GM19240 (cell line): ENCODE results near the gene CPEB3.
"Not testable (repeated sequence)": the region's sequence is repeated elsewhere in the genome, so short reads cannot be mapped to it uniquely, and the experiment has no call there.

ENCODE experiments used
- DNase-seq: peaks from one replicate; pipeline ENCODE4 v3.0.0; 2011; ENCODE audit warnings: low spot score; ENCODE audit not compliant: insufficient read length

CPEB3 gene

GRCh38 chr10:92038949-92039348 lies 251.9 kb downstream of the CPEB3 start:
- DNase-seq = no peak

- DNase-seq = not testable (repeated sequence)
Measured at GRCh38 chr10:92033070-92033469, 257.8 kb downstream of the CPEB3 start.

- DNase-seq = no peak
Measured at GRCh38 chr10:92031580-92031979, 259.3 kb downstream of the CPEB3 start.

- DNase-seq = no peak
Measured at GRCh38 chr10:92027141-92027540, 263.7 kb downstream of the CPEB3 start.

GRCh38 chr10:92025340-92025739 lies 265.5 kb downstream of the CPEB3 start:
- not testable (repeated sequence) for DNase-seq

- no peak for DNase-seq
Measured at GRCh38 chr10:92024700-92025099, 266.2 kb downstream of the CPEB3 start.

GRCh38 chr10:92014620-92015019 lies 276.3 kb downstream of the CPEB3 start:
- DNase-seq = no peak

- DNase-seq = no peak
Measured at GRCh38 chr10:92011560-92012214, 279.2 kb downstream of the CPEB3 start.

- no peak for DNase-seq
Measured at GRCh38 chr10:92010047-92010735, 280.7 kb downstream of the CPEB3 start.

- DNase-seq = no peak
Measured at GRCh38 chr10:92009445-92009844, 281.4 kb downstream of the CPEB3 start.

GRCh38 chr10:92005978-92006377 lies 284.9 kb downstream of the CPEB3 start:
- DNase-seq = no peak

- DNase-seq = no peak
Measured at GRCh38 chr10:92003258-92003657, 287.6 kb downstream of the CPEB3 start.

GRCh38 chr10:92001995-92002394 lies 288.9 kb downstream of the CPEB3 start:
- DNase-seq = no peak

GRCh38 chr10:92001581-92001980 lies 289.3 kb downstream of the CPEB3 start:
- no peak for DNase-seq
